ENCODE measurements around the gene SELENOM. TPM values are rescaled to one million over a fixed set of nuclear protein-coding genes. Genes with fewer than 3 reads are reported as not detected.

The SELENOM gene
- total RNA-seq, 1 donor from 2014 or later, result 89.0 TPM

GRCh38 chr22:31138126-31138525, 30.8 kb upstream of the SELENOM start:
- H3K4me3 ChIP-seq, result no peak overlapping the region
- ATAC-seq (no peak), DNase-seq (peak; percentile 40)
- H3K27me3 ChIP-seq, result no peaks in the 10 kb centered on the region
- intact Hi-C loops (cut with DNase I), result no loop called here
- H3K9me3 ChIP-seq, result no peaks in the 10 kb centered on the region
- TF ChIP-seq CTCF (IDR thresholded peaks at IDR 0.05), result no peak
- H3K36me3 ChIP-seq, result no peaks in the 10 kb centered on the region
- H3K27ac ChIP-seq, result no peak overlapping the region
- no peaks in the 10 kb centered on the region for H3K4me1 ChIP-seq

GRCh38 chr22:31137721-31138120, 30.4 kb upstream of the SELENOM start:
- no peak for ATAC-seq
- H3K27ac ChIP-seq, result no peak overlapping the region
- H3K4me1 ChIP-seq, result no peaks in the 10 kb centered on the region
- H3K9me3 ChIP-seq, result no peaks in the 10 kb centered on the region
- peak; percentile 41 for DNase-seq
- H3K27me3 ChIP-seq, result no peaks in the 10 kb centered on the region
- no peaks in the 10 kb centered on the region for H3K36me3 ChIP-seq
- intact Hi-C loops (cut with DNase I), result no loop called here
- no peak overlapping the region for H3K4me3 ChIP-seq
- TF ChIP-seq CTCF (IDR thresholded peaks at IDR 0.05), result no peak

- ATAC-seq, result no peak
Observed at GRCh38 chr22:31136711-31137110, 29.3 kb upstream of the SELENOM start.

DNA sequence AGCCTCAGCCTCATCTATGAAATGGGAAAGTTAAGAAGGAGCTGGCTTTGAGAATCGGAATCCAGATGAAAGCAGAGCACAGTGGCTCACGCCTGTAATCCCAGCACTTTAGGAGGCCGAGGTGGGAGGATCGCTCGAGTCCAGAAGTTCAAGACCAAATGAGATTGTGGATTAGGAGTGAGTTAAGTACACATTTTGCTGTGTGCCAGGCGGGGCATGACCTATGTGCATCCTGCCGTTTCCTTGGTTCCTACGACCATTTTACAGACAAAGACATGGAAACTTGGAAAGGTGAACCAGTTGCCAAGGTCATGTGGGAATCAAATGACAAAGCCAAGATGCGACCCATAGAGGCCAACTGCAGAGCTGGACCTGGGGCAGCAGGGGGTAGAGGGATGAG, 28.8 kb upstream of the SELENOM start:
- ATAC-seq, result no peak
- H3K27ac ChIP-seq, result no peak overlapping the region
- no peaks in the 10 kb centered on the region for H3K27me3 ChIP-seq
- H3K4me1 ChIP-seq, result no peaks in the 10 kb centered on the region
- no peak overlapping the region for H3K4me3 ChIP-seq
- no peaks in the 10 kb centered on the region for H3K9me3 ChIP-seq
- no peak for DNase-seq
- no peaks in the 10 kb centered on the region for H3K36me3 ChIP-seq
- intact Hi-C loops (cut with DNase I), result no loop called here
- TF ChIP-seq CTCF (IDR thresholded peaks at IDR 0.05), result no peak

More at GRCh38 chr22:31136711-31137110, 29.3 kb upstream of the SELENOM start:
- H3K4me1 ChIP-seq, result no peaks in the 10 kb centered on the region
- H3K27ac ChIP-seq, result no peak overlapping the region
- H3K36me3 ChIP-seq, result no peaks in the 10 kb centered on the region
- DNase-seq, result no peak
- H3K4me3 ChIP-seq, result no peak overlapping the region
- no peak for TF ChIP-seq CTCF (IDR thresholded peaks at IDR 0.05)
- intact Hi-C loops (cut with DNase I), result no loop called here
- no peaks in the 10 kb centered on the region for H3K27me3 ChIP-seq
- H3K9me3 ChIP-seq, result no peaks in the 10 kb centered on the region

GRCh38 chr22:31135706-31136105, 28.3 kb upstream of the SELENOM start:
- Histone ChIP-seq H3K4me3 (no peak overlapping the region), H3K27ac (no peak overlapping the region), H3K4me1 (no peaks in the 10 kb centered on the region), H3K36me3 (no peaks in the 10 kb centered on the region), H3K27me3 (no peaks in the 10 kb centered on the region), H3K9me3 (no peaks in the 10 kb centered on the region)
- ATAC-seq (no peak), DNase-seq (no peak)
- intact Hi-C loops (cut with DNase I), result no loop called here
- TF ChIP-seq CTCF (IDR thresholded peaks at IDR 0.05), result no peak

DNA sequence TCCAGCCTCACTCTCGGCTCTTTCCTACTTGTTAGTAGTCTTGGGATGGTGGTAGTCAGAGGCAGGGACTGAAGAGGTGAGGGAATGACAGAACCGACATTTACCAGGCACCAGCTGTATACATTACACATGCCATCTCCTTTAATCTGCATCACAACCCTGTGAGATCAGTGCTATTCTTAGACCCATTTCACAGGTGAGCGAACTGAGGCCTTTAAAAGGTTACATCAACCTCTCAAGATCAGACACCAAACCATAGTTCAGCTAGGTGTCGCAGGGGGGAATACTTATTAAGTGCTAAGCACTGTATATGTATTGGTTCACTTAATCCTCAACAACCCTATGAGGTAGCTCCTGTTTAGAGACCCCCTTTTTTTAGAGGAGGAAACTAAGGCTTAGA, 27.3 kb upstream of the SELENOM start:
- DNase-seq (no peak), ATAC-seq (no peak)
- intact Hi-C loops (cut with DNase I), result no loop called here
- Histone ChIP-seq H3K9me3 (no peaks in the 10 kb centered on the region), H3K36me3 (no peaks in the 10 kb centered on the region), H3K4me1 (no peaks in the 10 kb centered on the region), H3K27ac (no peak overlapping the region), H3K4me3 (no peak overlapping the region), H3K27me3 (no peaks in the 10 kb centered on the region)
- no peak for TF ChIP-seq CTCF (IDR thresholded peaks at IDR 0.05)
